Measurements from ENCODE around the gene HOOK2. TPM values are rescaled to one million over a fixed set of nuclear protein-coding genes. Genes with fewer than 3 reads are reported as not detected.
A peak's percentile ranks its signal among the peaks of the same experiment; 100 is the strongest.

HOOK2 gene
- total and polyA plus RNA-seq, 2 of the 8 experiments (the other 6 are each of a cell fraction or from before 2014, with no cell fraction given), result 23.8 to 63.2 TPM

DNA sequence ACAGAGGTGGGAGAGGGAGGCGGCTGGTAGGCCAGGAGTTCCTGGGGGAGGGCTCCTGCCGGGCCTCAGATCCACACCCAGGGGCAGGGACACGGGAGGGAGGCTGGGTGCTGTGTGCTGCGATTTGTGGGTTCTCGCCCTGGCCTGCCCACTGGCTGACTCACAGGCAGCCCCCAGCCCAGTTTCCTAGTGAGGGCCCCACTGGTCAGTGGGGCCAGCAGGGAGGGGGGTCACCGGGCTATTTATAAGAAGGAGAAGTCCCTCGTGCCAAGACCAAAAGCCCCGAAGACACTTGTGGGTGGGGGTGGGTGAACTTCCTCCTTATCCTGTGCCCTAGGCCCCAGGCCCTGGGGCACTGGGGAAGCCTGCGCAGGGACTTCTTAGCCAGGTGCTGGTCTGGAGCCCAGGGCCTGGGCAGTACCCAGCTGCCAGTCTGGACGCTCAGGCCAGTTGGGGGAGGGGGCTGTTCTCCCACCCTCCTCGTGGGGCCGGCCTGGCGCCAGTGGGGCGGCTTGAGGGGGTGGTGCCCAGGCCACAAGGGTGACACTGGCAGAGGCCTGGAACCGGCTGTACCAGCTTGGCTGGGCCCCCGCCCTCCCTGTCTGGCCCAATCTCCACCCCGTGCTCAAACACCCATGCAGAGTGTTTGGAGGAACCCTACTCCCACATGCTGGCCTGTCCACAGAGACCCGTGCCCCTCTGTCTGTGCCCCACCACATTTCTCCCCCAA lies 11.0 kb upstream of the HOOK2 start:
- ChIA-PET POLR2A (ENCODE audit: partially characterized antibody) (interaction anchor here (0.7 to 3.5 kb wide), 6 partner anchors 7 to 14 kb away, joined by 3 to 33 read pairs (median 10); partner anchors contain the start of gene HOOK2), CTCF (ENCODE audit: partially characterized antibody) (interaction anchor here (1.3 to 4.5 kb wide), 4 partner anchors 9 to 21 kb away, joined by 3 to 39 read pairs (median 14); no protein-coding TSS in a partner anchor)
- H2BK120ac ChIP-seq (replicated peaks; ENCODE audit: low read depth, low read length), result no peak overlapping the region
- H4K20me1 ChIP-seq (replicated peaks in 1 of 2; ENCODE audit: control insufficient read depth in 1 of 2, insufficient read depth in 2 of 2, low read length in 2 of 2), result peaks cover 0 to 1% of the 10 kb centered on the region in 2 experiments
- H3K4me3 ChIP-seq (ENCODE audit: extremely low read depth in 1 of 4, insufficient read depth in 2 of 4, low read depth in 3 of 4, low read length in 4 of 4), result no peak overlapping the region
- H3K4ac ChIP-seq (replicated peaks; ENCODE audit: insufficient read length, low read depth, low read length), result no peak overlapping the region
- H3K9ac ChIP-seq (replicated peaks in 1 of 4; ENCODE audit: extremely low read depth in 1 of 4, low read depth in 3 of 4, low read length in 3 of 4), result no peak overlapping the region
- H4K5ac ChIP-seq (ENCODE audit: insufficient read length, low read depth, low read length), result no peak overlapping the region
- peak overlapping the region; percentile 69; the same call in 1 of the 2 replicates for H4K8ac ChIP-seq (ENCODE audit: extremely low read depth, insufficient read depth, low read length)
- H3K23ac ChIP-seq (ENCODE audit: insufficient read length), result no peak overlapping the region
- no peaks in the 10 kb centered on the region; the same call in 1 of the 2 replicates for H3K79me1 ChIP-seq (ENCODE audit: low read depth, low read length)
- H2BK15ac ChIP-seq (ENCODE audit: low read length), result no peak overlapping the region
- no peaks in the 10 kb centered on the region for H3K79me2 ChIP-seq (ENCODE audit: control insufficient read depth in 1 of 2, insufficient read depth in 2 of 2, low read length in 2 of 2)
- H3K36me3 ChIP-seq (ENCODE audit: control insufficient read depth in 2 of 4, insufficient read depth in 4 of 4, low read length in 3 of 4), result no peaks in the 10 kb centered on the region
- H2BK5ac ChIP-seq (ENCODE audit: low read depth, low read length), result peak overlapping the region; percentile 44; the same call in 1 of the 2 replicates
- H3K56ac ChIP-seq (replicated peaks; ENCODE audit: insufficient read length, low read depth, low read length), result no peak overlapping the region
- no peak overlapping the region for H4K91ac ChIP-seq (replicated peaks; ENCODE audit: insufficient read length, low read length)
- no peak overlapping the region for H3K4me2 ChIP-seq (ENCODE audit: insufficient read depth in 1 of 2, low read depth in 2 of 2, low read length in 2 of 2)
- H3K18ac ChIP-seq (ENCODE audit: extremely low read depth, low read length), result no peak overlapping the region; the same call in none of the 2 replicates
- no peaks in the 10 kb centered on the region for H3K9me3 ChIP-seq (ENCODE audit: insufficient read depth in 2 of 2, low read depth in 1 of 2, low read length in 1 of 2)
- DNase-seq (ENCODE audit: low read depth in 1 of 2, low spot score in 2 of 2) (no peak), FAIRE-seq (no peak)
- peaks cover 16 to 42% (median 26%) of the 10 kb centered on the region in 4 experiments for H3K4me1 ChIP-seq (replicated peaks in 1 of 4; ENCODE audit: control insufficient read depth in 3 of 4, insufficient read depth in 4 of 4, low read length in 3 of 4)
- no peak overlapping the region for H3K27ac ChIP-seq (ENCODE audit: low read depth, low read length)
- H2BK12ac ChIP-seq (ENCODE audit: low read depth, low read length), result peak overlapping the region; percentile 17; the same call in 1 of the 2 replicates
- 84% methylated on average over 14 of the region's 18 CpGs; no CpG with 5 or more reads in 1 of the 2 experiments for WGBS, 2 experiments (ENCODE audit: extremely low coverage in 1 of 2, insufficient coverage in 1 of 2, insufficient read length in 1 of 2, insufficient replicate concordance in 2 of 2, low coverage in 1 of 2, low lambda C conversion rate in 2 of 2, missing lambda C conversion rate in 1 of 2)
- no peak overlapping the region for H2AFZ ChIP-seq (ENCODE audit: low read length)
- H2AK5ac ChIP-seq (ENCODE audit: low read depth, low read length), result no peak overlapping the region; the same call in 1 of the 2 replicates
- H3K14ac ChIP-seq (ENCODE audit: insufficient read length), result no peak overlapping the region
- H3K27me3 ChIP-seq (replicated peaks in 1 of 4; ENCODE audit: control insufficient read depth in 3 of 4, extremely low read depth in 1 of 4, insufficient read depth in 3 of 4, low read length in 3 of 4), result peaks cover 0 to 7% (median 4%) of the 10 kb centered on the region in 4 experiments; a peak in 5 of 7 replicates
- peaks cover 24% of the 10 kb centered on the region; the same call in 1 of the 2 replicates for H3K23me2 ChIP-seq (ENCODE audit: low read depth, low read length)
- H2BK20ac ChIP-seq (ENCODE audit: low read length), result no peak overlapping the region
- no peak for TF ChIP-seq SP1 (IDR thresholded peaks at IDR 0.05; ENCODE audit: low read depth, low read length)
- TF ChIP-seq TAF1 (IDR thresholded peaks at IDR 0.05; ENCODE audit: low read depth, low read length), result no peak
- no peak for TF ChIP-seq SRF (IDR thresholded peaks at IDR 0.05; ENCODE audit: low read depth, low read length)
- TF ChIP-seq ASH2L (IDR thresholded peaks at IDR 0.05; ENCODE audit: low read length), result no peak
- TF ChIP-seq JUN (IDR thresholded peaks at IDR 0.05; ENCODE audit: low read depth, low read length), result no peak
- TF ChIP-seq NANOG (IDR thresholded peaks at IDR 0.05; ENCODE audit: insufficient read depth, low read depth, low read length, poor library complexity, severe bottlenecking), result no peak
- TF ChIP-seq CREB1 (IDR thresholded peaks at IDR 0.05), result no peak
- TF ChIP-seq CEBPB (IDR thresholded peaks at IDR 0.05; ENCODE audit: low read depth, low read length), result no peak
- TF ChIP-seq, protein P1, sequence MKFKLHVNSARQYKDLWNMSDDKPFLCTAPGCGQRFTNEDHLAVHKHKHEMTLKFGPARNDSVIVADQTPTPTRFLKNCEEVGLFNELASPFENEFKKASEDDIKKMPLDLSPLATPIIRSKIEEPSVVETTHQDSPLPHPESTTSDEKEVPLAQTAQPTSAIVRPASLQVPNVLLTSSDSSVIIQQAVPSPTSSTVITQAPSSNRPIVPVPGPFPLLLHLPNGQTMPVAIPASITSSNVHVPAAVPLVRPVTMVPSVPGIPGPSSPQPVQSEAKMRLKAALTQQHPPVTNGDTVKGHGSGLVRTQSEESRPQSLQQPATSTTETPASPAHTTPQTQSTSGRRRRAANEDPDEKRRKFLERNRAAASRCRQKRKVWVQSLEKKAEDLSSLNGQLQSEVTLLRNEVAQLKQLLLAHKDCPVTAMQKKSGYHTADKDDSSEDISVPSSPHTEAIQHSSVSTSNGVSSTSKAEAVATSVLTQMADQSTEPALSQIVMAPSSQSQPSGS (IDR thresholded peaks at IDR 0.05; ENCODE audit: low read length), result no peak
- no peak for TF ChIP-seq KDM4A (IDR thresholded peaks at IDR 0.05; ENCODE audit: low read depth, low read length, severe bottlenecking)
- TF ChIP-seq SAP30 (IDR thresholded peaks at IDR 0.05; ENCODE audit: insufficient read depth, insufficient replicate concordance, low read length), result no peak
